GDM1 (cell line): ENCODE measurements around the gene FBXL20.
"Not testable (repeated sequence)": the region's sequence is repeated elsewhere in the genome, so short reads cannot be mapped to it uniquely, and the experiment has no call there.

Experiments
- DNase-seq: peaks from one replicate; lab custom pipeline; 2025; lab: John Stamatoyannopoulos, UW

Gene FBXL20

DNA sequence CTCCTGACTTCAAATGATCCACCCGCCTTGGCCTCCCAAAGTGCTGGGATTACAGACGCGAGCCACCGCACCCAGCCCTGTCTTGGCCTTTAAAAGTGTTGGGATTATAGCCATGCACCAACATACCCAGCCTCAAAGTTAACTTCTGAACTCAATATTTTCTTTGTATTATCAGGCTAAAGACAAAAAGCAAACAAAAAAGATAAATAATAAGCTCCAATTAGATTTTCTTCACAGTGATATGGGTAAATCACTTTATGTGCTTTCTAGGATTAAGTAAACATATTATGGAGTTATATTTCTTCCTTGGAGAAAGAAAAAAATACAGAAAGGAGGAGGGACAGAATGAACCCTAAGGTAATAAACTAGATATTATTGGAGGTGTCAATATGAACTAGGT is 74.3 kb downstream of the FBXL20 start:
- DNase-seq: no peak

DNA sequence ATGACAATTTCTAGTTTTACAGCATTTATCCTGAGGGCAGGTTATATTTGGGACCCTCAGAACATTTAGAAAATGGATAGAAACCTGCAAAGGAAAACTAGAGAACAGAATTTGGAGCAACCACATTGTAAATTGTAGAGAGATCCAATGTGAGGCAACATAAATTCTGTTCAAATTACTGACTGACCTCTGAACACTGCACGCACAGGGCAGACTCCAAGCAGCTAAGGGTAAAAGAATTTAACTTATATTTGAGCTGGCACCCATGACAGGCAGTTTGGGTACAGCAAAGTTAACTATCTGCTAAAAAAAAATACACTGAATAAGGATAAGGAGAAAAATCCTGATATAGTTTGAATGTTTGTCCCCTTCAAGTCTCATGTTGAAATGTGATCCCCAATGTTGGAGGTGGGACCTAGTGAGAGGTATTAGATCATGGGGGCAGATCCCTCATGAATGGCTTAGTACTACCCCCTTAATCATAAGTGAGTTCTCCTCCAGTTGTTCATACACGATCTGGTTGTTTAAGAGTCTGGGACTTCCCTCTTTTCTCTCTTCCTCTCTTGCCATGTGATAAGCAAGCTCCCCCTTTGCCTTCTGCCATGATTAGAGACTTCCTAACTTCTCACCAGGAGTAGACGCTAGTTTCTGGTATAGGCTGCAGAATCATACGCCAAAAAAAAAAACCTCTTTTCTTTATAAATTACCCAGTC is 75.7 kb downstream of the FBXL20 start:
- peak; percentile 62 for DNase-seq

DNA sequence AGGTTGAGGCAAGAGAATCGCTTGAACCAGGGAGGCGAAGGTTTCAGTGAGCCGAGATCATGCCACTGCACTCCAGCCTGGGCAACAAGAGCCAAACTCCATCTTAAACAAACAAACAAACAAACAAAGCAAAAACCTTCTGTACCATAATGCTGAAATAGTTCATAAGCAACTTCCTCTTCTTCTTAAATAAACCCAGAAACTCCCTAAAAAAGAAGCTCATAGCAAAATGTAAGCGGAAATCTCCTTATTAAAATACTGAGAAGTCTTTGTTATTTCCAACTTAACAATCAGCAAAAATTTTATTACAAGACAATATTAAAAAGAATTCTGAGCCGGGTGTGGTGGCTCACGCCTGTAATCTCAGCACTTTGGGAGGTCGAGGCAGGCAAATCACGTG is 82.8 kb downstream of the FBXL20 start:
- DNase-seq: no peak

DNA sequence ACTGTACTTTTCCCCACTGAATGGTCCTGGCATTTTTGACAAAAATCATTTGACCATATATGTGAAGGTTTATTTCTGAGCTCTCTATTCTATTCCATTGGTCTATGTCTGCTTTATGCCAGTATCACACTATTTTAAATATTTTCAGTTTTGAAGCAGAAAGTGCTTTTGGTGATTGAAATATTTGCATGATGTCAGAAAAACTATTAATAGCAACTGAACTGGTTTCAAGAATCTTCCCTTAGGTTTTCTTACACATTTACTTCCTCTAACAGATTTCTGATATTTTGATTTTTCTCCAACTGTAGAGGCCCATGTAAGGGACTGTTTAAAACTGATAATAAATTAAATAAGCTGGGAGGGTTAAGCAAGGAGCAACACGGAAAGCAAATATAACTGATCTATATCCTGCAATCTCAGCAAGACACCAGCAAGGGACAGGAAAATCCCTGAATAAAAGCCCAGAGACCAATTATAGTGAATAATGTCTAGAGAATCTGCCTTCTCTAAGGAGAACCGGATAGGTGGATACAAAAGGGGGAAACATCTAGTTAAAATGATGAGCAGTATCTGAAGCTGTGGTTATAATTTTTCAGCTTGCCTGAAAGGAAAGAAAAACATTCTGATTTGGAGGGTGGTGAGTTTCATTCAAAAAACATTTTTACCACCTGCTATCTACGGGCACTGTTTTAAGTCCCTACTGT is 94.8 kb downstream of the FBXL20 start:
- DNase-seq: no peak

DNA sequence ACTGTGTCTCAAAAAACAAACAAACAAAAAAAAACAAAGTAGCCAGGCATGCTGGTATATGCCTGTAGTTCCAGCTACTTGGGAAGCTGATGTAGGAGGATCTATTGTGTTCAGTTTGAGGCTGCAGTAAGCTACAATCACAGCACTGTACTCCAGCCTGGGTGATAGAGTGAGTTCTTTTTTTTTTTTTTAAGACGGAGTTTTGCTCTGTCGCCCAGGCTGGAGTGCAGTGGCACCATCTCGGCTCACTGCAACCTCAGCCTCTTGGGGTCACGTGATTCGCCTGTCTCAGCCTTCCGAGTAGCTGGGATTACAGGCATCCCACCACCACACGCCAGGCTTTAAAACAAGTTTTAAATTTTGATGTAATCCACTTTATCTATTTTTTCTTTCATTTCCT is 95.4 kb downstream of the FBXL20 start:
- DNase-seq: no peak

DNA sequence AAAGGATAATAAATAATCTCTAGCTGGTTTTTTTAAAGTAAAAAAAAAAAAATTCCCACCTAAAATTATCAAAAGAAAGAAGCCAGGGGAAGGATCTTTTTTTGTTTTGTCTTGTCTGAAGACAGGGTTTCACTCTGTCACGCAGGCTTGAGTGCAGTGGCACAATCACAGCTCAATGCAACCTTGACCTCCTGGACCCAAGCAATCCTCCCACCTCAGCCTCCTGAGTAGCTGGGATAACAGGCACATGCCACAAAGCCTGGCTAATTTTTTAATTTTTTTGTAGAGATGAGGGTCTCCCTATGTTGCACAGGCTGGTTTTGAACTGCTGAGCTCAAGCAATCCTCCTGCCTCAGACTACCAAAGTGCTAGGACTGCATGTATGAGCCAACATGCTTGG is 97.2 kb downstream of the FBXL20 start:
- no peak for DNase-seq

DNA sequence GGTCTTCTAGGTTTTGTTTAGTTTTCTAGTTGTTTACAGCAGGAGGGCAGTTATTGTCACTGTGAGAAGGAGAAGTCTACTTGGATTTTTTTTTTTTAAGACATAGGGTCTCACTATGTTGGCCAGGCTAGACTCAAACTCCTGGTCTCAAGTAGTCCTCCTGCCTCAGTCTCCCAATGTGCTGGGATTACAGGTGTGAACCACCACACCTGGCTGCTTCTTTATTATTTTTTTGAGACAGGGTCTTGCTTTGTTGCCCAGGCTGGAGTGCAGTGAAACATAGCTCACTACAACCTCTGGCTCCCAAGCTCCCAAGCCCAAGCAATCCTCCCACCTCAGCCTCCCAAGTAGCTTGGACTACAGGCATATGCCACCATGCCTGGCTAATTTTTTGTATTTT is 107.4 kb downstream of the FBXL20 start:
- no peak for DNase-seq

DNA sequence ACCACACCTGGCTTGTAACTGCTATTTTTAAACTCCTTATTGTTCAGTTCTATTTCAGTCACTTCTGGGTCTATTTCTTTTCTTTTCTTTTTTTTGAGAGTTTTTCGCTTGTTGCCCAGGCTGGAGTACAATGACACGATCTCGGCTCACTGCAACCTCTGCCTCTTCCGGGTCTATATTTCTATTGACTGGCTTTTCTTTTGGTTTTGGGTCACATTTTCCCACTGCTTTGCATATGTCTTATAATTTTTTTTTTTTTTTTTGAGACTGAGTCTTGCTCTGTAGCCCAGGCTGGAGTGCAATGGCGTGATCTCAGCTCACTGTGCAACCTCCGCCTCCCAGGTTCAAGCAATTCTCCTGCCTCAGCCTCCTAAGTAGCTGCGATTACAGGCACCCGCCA is 108.9 kb downstream of the FBXL20 start:
- not testable (repeated sequence) for DNase-seq

DNA sequence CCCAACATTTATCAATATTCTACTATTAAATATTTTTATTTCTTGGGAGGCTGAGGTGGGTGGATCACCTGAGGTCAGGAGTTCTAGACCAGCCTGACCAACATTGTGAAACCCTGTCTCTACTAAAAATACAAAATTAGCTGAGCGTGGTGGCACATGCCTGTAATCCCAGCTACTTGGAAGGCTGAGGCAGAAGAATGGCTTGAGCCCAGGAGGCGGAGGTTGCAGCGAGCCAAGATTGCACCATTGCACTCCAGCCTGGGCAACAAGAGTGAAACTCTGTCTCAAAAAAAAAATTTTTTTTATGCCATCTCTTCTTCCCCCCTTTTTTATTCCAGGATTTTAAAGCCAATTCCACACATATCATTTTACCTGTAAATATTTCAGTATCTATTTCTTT is 114.9 kb downstream of the FBXL20 start:
- DNase-seq: not testable (repeated sequence)

DNA sequence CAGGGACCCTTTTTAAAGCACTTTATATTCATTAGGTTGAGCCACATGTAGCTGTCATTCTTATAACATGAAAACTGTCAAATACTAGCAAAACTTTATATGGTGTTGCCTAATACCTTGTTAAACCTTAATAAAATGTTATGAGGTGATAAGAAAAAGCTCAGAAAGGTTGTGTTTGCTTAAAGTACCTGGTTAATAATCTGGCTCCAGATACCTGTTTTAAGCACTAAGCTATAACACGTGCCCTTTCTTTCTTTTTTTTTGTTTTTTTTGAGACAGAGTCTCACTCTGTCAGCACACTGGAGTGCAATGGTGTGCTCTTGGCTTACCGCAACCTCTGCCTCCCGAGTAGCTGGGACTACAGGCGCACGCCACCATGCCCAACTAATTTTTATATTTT is 116.7 kb downstream of the FBXL20 start:
- no peak for DNase-seq

DNA sequence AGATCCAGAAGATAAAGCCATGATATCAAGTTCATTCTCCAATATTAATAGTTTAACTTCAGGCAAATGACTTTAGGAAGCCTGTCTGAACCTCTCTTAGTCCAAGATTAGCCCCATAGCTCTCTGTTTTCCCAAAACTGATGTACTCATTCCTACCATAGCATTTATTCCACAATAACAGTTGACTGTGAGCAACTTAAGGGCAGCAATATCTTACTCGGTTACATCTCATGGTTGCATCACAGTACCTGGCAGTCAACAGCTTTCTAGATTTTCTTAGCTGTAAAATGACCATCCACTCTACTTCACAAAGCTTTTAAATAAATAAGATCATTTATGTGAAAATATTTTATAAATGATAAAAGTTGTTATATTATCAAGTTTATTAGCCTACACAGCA is 117.5 kb downstream of the FBXL20 start:
- DNase-seq: no peak

DNA sequence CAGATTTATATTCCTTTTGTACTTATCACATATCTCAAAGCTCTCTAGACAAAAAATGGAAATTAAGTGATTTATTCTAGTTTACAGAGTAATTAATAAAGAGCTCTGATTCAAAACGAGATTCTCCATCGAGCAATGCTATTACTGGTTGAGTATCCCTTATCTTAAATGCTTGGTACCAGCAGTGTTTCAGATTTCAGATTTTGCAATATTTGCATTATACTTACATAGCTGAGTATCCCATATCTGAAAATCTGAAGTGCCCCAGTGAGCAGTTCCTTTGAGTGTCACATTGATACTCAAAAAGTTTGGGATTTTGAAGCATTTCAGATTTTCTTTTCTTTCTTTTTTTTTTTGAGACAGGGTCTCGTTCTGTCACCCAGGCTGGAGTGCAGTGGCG is 118.3 kb downstream of the FBXL20 start:
- no peak for DNase-seq

DNA sequence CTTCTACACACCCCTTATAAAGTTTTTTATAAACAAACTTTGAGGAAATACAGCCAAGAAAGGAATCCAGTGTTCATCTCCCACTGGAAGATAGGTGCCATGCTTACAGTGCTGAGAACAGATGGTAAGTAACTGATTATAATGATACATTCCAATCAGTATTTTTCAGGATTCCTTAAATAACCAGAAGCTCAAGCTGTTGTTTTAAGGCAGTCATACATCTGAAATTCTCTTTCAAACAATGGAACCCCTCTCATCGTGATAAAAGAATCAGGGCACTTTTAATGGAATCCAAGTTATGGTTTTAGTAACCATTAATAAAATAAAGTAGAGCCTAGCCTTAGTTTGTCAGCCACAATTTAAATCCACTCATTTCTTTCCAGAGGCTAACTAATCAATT is 119.6 kb downstream of the FBXL20 start:
- DNase-seq: no peak

DNA sequence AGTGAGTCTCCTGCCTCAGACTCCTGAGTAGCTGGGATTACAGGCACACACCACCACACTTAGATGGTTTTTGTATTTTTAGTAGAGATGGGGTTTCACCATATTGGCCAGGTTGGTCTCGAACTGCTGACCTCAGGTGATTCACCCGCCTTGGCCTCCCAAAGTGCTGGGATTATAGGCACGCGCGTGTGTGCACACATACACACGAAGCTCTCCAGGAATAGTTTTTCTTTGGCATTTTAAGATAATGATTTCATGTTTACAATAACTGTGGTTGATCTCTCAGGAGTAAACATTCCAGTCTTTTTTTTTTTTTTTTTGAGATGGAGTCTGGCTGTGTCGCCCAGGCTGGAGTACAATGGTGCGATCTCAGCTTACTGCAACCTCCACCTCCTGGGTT is 123.2 kb downstream of the FBXL20 start:
- DNase-seq: not testable (repeated sequence)

DNA sequence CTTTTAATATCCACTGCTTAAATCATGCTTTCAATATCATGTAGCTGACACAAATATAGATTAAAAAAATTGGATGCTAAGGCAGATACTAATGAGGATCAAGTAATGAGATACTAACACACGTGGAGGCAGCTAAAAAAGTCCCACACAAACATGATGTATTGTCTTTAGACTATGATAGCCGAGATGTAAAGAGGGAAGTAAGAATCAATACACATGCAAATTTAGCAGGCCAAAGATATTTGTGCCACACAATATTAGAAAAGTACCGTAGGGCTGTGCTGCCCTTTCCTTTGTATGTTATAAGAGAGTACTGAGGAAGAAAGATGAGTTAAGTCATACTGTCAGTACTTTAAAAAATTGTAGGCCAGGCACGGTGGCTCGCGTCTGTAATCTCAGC is 124.3 kb downstream of the FBXL20 start:
- DNase-seq: no peak

DNA sequence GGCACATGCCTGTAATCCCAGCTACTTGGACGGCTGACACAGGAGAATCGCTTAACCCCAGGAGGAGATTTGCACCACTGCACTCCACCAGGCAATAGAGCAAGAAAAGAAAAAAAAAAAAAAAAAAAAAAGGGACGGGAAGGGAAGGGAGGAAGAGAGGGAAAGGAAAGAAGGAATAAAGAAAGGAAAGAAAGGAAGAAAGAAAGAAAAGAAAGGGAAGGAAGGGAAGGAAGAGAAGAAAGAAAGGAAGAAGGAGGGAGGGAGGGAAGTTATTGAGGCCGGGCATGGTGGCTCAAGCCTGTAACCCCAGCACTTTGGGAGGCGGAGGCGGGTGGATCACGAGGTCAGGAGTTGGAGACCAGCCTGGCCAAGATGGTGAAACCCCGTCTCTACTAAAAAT is 125.3 kb downstream of the FBXL20 start:
- no peak for DNase-seq

DNA sequence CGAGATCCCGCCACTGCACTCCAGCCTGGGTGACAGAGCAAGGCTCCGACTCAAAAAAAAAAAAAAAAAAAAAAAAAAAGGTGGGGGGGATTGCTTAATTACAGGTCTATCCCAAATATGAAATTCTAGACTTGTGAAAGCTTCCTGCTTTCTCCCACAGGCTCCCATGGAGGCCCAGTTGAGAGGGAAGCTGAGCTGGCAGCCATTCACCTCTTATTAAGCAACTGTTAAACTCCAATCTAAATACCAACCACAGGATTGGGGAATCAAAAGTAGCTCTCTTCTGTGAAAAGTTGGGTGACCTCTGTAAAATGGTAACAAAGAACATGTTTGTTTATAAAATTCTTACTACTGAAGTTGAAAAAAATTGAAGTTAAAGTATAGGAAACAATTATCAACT is 129.9 kb downstream of the FBXL20 start:
- DNase-seq: no peak

DNA sequence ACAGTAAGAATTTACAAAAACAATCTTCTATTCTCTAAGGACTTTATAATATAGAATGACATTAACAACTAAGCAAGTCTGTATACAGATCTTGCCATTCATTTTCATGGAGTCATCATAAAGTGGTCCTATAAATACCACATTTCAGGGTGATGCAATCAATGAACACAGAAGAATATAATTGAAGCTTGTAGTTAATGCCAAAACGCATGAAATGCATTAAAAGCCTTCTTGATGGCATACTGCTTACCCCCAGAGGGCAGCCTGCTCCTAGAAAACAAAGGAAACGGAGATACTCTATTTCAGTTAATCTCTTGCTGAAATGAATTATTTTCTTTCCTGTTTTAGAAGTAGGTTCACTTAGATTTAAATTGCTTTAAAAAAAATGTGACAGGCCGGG is 130.5 kb downstream of the FBXL20 start:
- peak; percentile 18 for DNase-seq

DNA sequence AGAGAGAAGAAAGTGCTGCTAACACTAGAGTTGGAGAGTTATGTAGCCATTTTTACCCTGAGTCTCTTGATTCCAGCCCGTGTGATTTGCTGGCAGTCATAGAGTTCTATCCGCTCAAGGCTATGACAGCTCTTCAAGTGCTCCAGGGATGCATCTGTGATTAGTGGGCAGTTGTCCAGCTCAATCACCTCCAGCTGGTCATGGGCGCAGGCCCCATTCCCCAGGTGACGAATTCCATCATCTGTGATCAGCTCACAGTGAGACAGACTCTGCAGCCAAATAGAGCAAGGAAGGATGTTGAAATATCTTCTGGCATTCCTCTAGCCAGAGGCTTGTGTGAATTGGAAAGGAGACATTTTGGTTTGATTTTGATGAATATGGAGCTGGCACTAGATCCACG is 137.3 kb downstream of the FBXL20 start:
- no peak for DNase-seq

DNA sequence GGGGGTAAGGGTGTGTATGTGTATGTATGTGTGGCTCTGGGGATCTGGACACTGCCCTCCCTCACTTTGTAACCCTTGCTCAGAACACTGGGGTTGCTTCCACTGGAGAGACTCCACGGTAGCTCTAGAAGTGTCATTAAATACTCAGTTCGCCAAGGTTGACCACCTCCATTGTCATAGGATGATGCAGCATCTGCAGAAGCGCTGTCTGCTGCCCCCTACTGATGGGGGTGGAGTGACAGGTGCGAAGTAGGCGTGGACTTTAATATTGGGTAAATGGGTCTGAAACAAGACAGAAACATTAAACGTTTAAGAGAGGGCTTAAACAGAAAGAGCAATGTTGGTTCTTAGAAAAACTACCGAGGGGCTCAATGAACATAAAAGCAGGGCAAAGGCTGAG is 140.1 kb downstream of the FBXL20 start:
- no peak for DNase-seq

DNA sequence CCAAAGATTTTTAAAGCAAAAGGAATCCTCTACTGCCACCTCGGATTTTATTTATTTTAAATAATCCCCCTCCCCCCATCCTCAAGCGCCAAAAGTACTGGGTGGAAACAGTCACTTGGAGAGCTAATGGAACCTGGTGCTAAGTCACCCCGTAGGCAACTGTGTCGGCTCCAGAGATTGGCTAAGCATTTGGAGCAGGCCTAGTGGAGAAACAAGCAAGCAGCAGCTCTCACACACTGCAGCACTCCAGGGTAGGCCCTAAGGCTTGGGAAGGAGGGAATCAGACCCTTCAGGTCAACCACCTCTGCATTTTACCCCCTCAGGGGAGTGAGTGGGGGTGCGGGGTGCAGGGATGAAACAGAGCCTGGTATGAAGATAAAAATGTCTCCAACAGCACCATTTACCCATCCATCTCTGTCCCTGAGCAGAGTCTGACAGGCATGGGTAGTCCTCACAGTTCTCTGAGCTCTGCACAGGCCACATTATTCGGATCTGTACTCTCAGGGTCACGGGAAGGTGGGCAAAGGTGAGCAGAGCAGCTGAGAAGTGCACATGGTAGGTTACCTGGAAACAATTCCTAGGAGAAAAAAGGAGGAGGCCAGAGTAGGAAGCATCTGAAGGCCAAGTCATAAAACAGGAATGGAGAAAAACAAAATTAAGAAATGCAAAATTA is 148.5 kb downstream of the FBXL20 start:
- no peak for DNase-seq

DNA sequence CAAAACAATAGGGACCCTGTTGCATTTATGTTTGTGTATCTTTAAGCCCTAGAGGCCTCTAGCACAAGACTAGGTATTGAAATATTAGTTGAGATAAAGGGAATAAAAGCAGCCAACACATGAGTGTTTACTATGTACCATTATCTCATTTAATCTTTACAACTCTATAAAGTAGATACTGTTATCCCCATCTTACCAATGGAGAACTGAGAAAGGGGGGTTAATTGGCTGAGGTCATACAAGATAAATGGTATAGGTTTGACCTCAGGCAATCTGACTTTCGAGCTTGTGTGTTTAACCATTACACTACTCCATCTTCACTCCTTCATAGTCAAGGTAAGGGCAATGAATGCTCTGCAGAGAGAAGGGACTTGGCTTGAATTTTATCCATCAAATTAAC is 149.4 kb downstream of the FBXL20 start:
- DNase-seq: no peak

DNA sequence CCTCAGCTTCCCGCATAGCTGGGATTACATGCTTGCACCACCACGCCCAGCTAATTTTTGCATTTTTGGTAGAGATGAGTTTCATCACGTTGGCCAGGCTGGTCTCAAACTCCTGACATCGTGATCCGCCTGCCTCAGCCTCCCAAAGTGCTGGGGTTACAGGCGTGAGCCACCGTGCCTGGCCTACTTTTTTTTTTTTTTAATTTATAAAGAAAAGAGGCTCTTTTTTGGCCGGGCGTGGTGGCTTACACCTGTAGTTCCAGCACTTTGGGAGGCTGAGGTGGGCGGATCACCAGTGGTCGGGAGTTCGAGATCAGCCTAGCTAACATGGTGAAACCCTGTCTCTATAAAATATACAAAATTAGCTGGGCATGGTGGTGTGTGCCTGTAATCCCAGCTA is 151.3 kb downstream of the FBXL20 start:
- not testable (repeated sequence) for DNase-seq
